Progenitor cell of endocrine pancreas (in vitro differentiated cells): Measurements from ENCODE around the gene CYBC1. TPM values are rescaled to one million over a fixed set of nuclear protein-coding genes. Genes with fewer than 3 reads are reported as not detected.
"Not testable (repeated sequence)": the region's sequence is repeated elsewhere in the genome, so short reads cannot be mapped to it uniquely, and the experiment has no call there.

ENCODE experiments used
- DNase-seq: peaks from one replicate; pipeline ENCODE4 v3.0.0; 2021; ENCODE audit warnings: low spot score; ENCODE audit not compliant: unreplicated experiment
- H3K27ac Mint-ChIP-seq: 2 replicates; pipeline ENCODE4 v1.8.0; 2021; ENCODE audit warnings: mild to moderate bottlenecking, moderate library complexity, mixed read lengths
- H3K27me3 Mint-ChIP-seq: 2 replicates; pipeline ENCODE4 v1.8.0; 2021; ENCODE audit warnings: mixed read lengths
- H3K36me3 Mint-ChIP-seq: 2 replicates; pipeline ENCODE4 v1.8.0; 2022; ENCODE audit warnings: mixed read lengths; ENCODE audit not compliant: insufficient read depth
- H3K4me1 Mint-ChIP-seq: 2 replicates; pipeline ENCODE4 v1.8.0; 2021; ENCODE audit warnings: low read depth, mixed read lengths
- H3K4me3 Mint-ChIP-seq: 2 replicates; pipeline ENCODE4 v1.8.0; 2021; ENCODE audit warnings: low read depth, mild to moderate bottlenecking, moderate library complexity, mixed read lengths
- H3K9me3 Mint-ChIP-seq: 2 replicates; pipeline ENCODE4 v1.8.0; 2021; ENCODE audit warnings: low read depth, mixed read lengths
- CTCF ChIP-seq: fragments of 200-600 bp; sonication (generic); IDR thresholded peaks from one replicate; pipeline ENCODE4 v1.5.0; 2021; ENCODE audit warnings: antibody characterized with exemption, mild to moderate bottlenecking; ENCODE audit not compliant: unreplicated experiment
- total RNA-seq: library from RNA; stranded (reverse); gene quantifications from 2 replicates; pipeline ENCODE4 v1.2.1, GENCODE V29; 2021

Gene CYBC1
- total RNA-seq, 1 donor from 2014 or later: 117 TPM

DNA sequence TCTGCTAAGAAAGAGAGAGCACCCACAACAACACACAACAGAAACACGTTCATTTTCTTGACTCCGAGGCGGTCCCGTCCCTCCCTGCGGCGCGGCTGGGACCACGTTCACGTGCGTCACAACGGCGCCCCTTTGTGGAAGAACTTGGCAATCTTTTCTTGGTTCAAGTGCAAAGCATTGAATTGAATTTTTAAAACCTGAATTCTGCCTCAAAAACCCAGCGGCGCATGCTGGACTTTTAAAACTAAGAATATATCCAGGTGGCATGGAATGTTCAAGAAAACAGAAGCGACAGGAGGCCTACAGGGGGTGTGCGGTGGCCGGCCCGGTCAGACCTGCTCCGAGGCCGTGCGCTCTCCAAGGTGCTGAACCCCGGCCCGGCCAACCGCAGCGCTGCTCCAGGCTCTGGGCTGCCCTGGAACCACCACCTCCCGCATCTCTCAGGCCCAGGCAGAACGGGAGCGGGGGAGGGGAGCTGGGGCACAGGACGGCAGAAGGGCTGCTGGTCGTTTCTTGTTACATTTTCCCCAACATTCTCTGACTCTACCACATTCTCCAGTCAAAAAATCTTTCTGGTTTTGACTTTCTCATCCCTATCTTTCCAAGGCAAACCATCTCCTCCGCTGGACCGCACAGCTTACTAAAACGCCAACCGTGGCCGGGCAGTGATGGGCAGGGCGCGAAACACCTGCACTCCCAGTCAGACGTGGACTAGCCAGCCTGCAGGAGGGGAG is 35.8 kb downstream of the CYBC1 start:
- Mint-ChIP-seq H3K36me3 (peaks cover 3% of the 10 kb centered on the region), H3K27me3 (no peaks in the 10 kb centered on the region), H3K4me3 (no peak overlapping the region), H3K4me1 (peaks cover 5% of the 10 kb centered on the region), H3K27ac (no peak overlapping the region), H3K9me3 (no peaks in the 10 kb centered on the region)
- TF ChIP-seq CTCF: peak; percentile 66
- DNase-seq: peak; percentile 75

- H3K27ac Mint-ChIP-seq: no peak overlapping the region
Measured at GRCh38 chr17:82412535-82413520, 37.7 kb downstream of the CYBC1 start.

GRCh38 chr17:82412081-82412480 is 38.5 kb downstream of the CYBC1 start:
- not testable (repeated sequence) for H3K27me3 Mint-ChIP-seq, H3K36me3 Mint-ChIP-seq, H3K27ac Mint-ChIP-seq, H3K4me3 Mint-ChIP-seq, DNase-seq, H3K4me1 Mint-ChIP-seq, H3K9me3 Mint-ChIP-seq

More at GRCh38 chr17:82412535-82413520, 37.7 kb downstream of the CYBC1 start:
- DNase-seq: no peak
- TF ChIP-seq CTCF: no peak
- Mint-ChIP-seq H3K36me3 (peaks cover 6% of the 10 kb centered on the region), H3K27me3 (no peaks in the 10 kb centered on the region), H3K4me3 (no peak overlapping the region), H3K9me3 (no peaks in the 10 kb centered on the region), H3K4me1 (peaks cover 2% of the 10 kb centered on the region)

DNA sequence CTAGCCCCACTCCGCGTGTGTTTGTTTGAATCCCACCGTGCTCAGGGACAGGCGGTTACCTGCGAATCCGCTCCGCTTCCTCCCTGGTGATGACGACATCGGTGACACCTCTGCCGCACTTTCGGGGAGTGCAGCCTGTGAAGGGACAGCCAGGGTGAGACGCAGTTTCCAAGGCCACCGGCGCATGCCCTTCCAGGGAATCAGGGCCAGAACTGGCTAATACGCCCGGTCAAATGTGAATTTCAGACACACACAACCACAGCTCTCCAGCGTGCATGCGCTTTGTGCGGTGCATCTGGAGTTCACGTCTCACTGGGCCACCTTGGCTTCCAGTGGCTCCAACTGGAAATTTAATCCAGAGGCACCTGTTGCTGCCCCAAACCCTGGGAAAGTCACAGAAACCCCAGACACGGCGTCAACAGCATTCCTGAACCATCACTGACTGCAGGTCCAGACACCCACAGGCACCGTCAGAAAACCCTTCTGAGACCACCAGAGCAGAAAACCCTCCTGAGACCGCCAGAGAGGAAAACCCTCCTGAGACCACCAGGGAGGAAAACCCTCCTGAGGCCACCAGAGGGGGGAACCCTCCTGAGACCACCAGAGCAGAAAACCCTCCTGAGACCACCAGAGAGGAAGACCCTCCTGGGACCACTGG is 39.0 kb downstream of the CYBC1 start:
- Mint-ChIP-seq H3K36me3 (peaks cover 9% of the 10 kb centered on the region), H3K4me3 (no peak overlapping the region), H3K27me3 (no peaks in the 10 kb centered on the region), H3K4me1 (peaks cover 1% of the 10 kb centered on the region), H3K27ac (no peak overlapping the region), H3K9me3 (no peaks in the 10 kb centered on the region)
- TF ChIP-seq CTCF: no peak
- no peak for DNase-seq

DNA sequence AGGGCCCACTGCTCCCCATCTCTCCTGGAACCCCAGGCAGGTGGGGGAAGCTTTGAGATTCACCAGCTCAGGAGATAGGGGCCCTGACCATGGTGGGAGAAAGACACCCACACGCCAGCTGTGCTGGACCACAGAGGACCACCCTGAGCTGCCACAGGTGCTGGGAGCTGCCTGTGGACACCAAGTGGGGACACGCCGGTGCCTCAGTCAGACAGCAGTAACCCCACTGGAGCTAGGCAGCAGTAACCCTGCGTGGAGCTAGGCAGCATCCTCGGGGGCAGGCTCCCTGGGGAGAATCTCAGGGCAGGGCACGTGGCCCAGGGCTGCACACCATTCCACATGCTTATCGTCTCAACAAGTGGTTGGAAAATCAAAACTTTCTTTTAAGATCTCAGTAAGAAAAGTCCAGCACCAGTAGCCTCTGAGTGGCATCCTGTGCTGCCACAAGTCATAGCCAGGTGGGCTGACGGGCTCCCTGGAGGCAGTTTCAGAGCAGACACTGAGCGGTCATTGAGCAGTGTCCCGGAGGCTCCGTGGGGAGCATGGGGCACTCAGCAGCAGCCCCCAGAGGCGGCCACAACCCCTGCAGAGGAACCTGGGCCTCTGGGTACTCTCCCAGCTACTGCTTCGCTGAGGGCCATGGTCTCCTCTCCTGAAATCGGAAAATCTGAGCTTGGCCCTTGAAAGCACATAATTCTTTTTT is 40.4 kb downstream of the CYBC1 start:
- Mint-ChIP-seq H3K36me3 (peaks cover 11% of the 10 kb centered on the region), H3K4me3 (no peak overlapping the region), H3K9me3 (no peaks in the 10 kb centered on the region), H3K4me1 (peaks cover 1% of the 10 kb centered on the region), H3K27ac (no peak overlapping the region), H3K27me3 (no peaks in the 10 kb centered on the region)
- DNase-seq: no peak
- no peak for TF ChIP-seq CTCF
